NCI-H510A treated with DMSO at 0.1 percent for 48 hours (cell line): ENCODE results near the gene OR6N1.

Experiments
- DNase-seq: peaks from one replicate; lab custom pipeline; 2025; lab: John Stamatoyannopoulos, UW

OR6N1 gene

DNA sequence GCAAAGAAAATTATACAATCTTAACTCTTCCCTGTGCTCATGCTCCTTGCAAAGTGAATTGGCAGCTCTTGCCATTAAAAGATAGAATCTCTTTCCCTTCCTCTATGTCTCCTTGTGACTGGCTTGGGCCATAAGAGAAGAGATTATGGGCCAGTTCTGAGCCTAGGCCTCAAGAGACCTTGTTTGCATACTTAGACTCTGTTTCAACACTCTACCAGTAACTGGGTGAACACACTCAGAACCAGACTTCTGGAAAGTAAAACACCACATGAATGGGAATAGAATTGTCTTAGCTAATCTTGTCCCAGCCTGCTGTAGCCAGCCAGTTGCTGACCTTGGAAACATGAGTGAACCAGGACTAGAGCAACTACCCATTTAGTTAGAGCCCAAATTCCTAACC, 36.1 kb downstream of the OR6N1 start:
- DNase-seq: no peak

DNA sequence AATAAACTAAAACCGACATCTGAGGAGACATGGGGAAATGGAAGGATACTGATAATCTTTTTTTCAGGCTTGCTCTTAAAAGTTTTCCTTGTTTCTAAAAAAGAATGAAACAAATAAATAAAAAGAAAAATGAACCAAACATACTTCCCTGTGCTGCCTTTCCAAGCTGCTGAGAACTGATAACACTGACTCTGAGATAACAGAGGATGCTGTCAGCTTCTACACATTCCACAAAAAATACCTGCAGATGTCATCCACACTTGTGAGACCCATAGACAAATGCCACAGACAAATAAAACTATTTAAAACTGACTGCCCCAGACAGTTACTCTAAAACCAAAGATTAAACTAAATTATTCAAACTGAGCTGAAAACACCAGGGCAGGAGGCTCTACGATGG, 39.5 kb downstream of the OR6N1 start:
- DNase-seq: no peak

DNA sequence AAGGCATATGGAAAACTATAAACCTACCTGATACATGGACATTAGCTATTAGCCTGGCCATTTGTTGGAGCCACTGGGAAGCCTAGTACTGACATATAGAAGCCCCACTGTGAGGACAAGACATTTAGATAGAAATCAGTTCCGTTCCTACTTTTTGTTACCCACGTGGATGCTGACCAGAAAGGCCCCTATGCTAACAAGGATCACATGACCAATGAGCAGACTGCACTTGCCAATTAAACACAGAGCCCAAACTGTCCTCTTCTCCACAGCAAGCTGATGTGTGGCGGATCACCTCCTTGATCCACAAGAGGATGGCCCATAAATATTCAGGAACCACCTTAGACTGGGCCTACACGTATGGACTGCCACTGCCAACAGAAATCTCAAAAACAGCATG, 40.3 kb downstream of the OR6N1 start:
- DNase-seq: no peak

DNA sequence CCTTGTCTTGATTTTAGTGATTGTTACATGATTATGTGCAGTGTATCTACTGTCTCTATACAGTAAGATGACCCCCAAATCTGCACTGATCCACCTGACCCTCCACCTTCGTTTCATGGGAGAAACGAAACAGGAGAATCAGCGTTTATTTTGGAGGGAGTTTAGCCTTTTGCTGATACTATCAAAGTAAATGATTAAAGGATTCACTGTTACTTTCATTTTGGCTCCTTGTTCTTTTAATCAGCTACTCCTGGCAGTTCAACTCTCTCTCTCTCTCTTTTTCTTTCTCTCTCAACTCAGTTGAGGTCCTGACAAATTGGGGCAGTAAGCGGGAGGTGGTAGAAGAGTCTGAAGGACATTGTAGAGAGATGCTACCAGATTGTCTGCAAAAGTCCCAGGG, 41.5 kb downstream of the OR6N1 start:
- no peak for DNase-seq

DNA sequence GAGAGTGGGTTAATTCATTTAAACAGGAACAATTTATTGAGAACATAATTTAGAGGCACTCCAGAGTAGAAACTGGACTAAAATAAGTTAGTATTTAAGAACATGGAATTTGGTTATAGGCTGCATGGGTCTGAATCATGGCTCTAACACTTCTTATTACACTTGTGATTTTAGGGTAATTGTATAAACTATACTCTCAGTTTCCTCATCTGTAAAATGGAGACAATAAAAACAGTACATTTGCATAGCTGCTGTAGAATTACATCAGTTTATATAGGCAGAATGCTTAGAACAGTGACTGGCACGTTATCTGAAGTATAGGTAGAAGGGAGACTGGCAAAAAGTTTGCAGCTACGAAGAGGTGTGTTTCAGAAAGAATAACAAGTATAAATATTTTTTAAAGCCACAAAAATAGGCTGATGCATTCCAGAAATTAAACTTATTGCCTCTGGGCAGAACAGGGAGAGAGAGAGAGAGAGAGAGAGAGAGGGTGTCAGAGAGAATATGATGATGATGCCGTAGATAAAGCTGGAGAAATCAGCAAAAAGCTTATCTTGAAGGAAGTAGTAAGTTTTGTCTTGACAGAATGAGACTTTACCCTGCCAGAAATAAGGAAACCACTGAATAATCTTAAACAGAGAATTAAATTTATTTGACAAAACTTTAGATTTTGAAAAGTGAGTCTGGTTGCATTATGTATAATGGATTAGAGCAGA, 43.3 kb downstream of the OR6N1 start:
- no peak for DNase-seq

DNA sequence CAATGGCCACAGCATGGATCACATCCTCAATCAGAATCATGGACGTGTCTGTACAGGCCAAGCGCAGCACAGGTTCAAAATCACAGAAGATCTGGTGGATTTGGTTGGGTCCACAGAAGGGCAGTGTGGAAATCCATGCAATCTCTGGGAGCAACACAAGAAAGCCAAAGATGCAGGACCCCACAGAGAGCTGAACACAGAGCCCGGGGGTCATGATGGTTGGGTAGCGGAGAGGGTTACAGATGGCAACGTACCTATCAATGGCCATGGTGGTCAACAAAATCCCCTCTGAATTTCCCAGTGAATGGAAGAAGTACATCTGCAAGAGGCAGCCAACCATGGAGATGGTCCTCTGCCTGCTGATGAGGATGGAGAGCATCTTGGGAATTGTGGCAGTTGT, 47.6 kb downstream of the OR6N1 start:
- no peak for DNase-seq

DNA sequence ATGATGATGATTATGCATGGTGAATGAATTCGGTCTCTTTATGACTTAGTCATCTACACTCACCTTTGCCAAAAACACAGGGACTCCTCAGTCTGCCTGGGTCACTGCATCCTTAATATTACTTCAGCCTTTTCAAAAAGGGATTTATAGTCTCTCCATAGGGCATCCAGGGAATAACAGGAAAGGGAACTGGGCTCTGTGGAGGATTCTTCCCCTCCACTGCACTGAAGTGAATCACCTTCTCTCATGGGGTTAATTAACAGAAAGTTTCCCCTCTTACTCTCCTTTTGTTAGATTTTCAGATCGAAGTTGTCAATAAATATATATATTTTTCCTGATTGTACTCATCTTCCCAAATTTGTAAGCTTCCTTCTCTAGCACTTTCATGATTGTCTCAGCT, 51.4 kb downstream of the OR6N1 start, which contains the start of gene OR6K3:
Gene OR6K3 (minus strand): TSS at position 101 of the 400 bp plus-strand sequence. CDS start 2,605 bp downstream, outside the sequence.
- DNase-seq: no peak

DNA sequence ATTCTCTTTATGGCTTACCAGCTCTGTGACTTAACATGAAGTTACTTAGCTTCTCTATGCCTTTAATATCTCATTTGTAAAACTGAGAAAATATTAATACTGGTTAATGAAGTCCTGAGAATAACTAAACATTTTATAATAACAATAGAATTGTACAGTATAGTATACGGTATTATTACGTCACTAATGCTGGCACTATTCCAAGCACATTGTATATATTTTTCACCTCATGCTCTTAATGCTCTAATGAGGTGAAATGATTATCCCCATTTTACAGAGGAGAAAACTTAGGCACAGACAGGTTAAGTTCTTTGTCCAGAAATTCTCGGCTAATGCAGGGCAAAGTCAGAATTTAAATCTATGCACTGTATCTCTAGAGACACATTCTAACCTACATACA, 52.3 kb downstream of the OR6N1 start:
- no peak for DNase-seq

DNA sequence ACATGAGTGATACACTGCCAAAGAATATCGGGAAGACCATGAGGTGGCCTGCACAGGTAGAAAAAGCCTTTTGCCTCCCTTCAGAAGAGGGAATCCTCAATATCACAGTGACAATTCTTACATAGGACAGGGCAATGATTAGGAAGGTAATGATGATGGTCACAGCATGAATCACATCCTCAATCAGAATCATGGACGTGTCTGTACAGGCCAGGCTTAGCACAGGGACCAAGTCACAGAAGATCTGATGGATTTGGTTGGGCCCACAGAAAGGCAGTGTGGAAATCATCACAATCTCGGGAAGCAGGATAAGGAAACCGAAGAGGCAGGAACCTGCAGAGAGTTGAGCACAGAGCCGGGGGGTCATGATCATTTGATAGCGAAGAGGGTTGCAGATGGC, 54.7 kb downstream of the OR6N1 start:
- no peak for DNase-seq

DNA sequence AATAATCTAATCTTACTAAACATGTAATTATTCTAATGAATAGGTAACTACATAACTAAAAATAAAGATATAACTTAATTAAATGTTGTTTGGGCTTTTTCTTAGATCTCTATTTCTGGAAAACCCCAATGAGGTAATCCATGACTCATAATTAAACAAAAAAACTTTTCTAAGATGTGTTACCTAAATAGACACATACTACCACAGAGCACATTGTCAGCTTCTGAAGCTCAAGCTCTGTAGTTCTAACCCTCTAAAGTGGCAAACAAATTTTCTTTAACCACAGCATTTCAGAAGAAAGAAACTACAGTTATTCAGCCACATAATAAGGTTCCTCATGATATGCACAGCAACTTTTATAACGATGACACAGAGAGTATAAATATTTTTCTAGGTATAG, 55.7 kb downstream of the OR6N1 start:
- no peak for DNase-seq

DNA sequence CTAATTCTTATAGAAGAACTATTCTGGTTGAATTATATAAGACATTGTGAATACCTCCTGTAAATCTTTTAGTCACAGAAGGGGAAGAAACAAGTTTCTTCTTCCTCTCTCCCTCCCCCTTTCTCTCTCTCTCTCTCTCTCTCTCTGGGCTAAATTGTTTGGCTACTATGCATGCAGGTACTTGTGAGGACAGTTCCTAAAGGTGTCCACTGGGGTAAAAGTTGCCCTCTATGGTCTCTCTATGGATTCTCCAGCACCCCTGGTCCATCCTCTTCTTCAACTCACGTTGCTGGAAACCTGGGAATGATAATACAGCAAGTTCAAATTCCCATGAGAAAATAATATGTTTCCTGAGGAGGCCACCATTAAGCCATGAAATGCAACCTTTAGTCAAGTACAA, 57.2 kb downstream of the OR6N1 start:
- DNase-seq: no peak
